IPS DF 6.9 (cell line): ENCODE measurements around the gene NR4A1.

Experiments
- DNase-seq: peaks from one replicate; pipeline ENCODE4 v3.0.0-alpha.2; 2013; ENCODE audit warnings: low read depth, low spot score
- H3K27ac ChIP-seq: one replicate; pipeline ENCODE4 v1.5.1; 2013; ENCODE audit warnings: low read length, control low read depth
- H3K27me3 ChIP-seq: 2 replicates; pipeline ENCODE4 v1.6.1; 2013; ENCODE audit warnings: mild to moderate bottlenecking, low read length; ENCODE audit not compliant: control insufficient read depth, insufficient read depth
- H3K36me3 ChIP-seq: 2 replicates; pipeline ENCODE4 v1.6.1; 2013; ENCODE audit warnings: low read length; ENCODE audit not compliant: control insufficient read depth, insufficient read depth
- H3K4me1 ChIP-seq: 2 replicates; pipeline ENCODE4 v1.6.1; 2013; ENCODE audit warnings: low read length; ENCODE audit not compliant: control insufficient read depth, insufficient read depth
- H3K4me3 ChIP-seq: 2 replicates; pipeline ENCODE4 v1.5.1; 2013; ENCODE audit warnings: mild to moderate bottlenecking, low read length
- H3K9me3 ChIP-seq: 2 replicates; pipeline ENCODE4 v1.6.1; 2013; ENCODE audit warnings: low read length, inconsistent platforms; ENCODE audit not compliant: control insufficient read depth, insufficient read depth
- WGBS: extraction: QIAGEN DNeasy Blood & Tissue Kit; methylation state at CpG from one replicate; pipeline ENCODE4 v1.1.7; 2013; ENCODE audit warnings: mixed read lengths, missing lambda C conversion rate; ENCODE audit not compliant: insufficient read length, insufficient coverage; 5-methylcytosine and 5-hydroxymethylcytosine counted together

Gene NR4A1

GRCh38 chr12:52069327-52070184 is 18.3 kb downstream of the NR4A1 start, which contains the start of gene ATG101:
TSS of gene ATG101 (plus strand) at chr12:52069978. CDS start at chr12:52073651, 3,673 bp downstream.
- H3K36me3 ChIP-seq = peaks cover 10% of the 10 kb centered on the region
- no peak within 1 kb of the TSS for H3K27ac ChIP-seq
- no peaks in the 10 kb centered on the region for H3K9me3 ChIP-seq
- peak; percentile 86 for DNase-seq
- no peaks in the 10 kb centered on the region for H3K27me3 ChIP-seq
- no peaks in the 10 kb centered on the region; the same call in 1 of the 2 replicates for H3K4me1 ChIP-seq
- peak within 1 kb of the TSS; percentile 87 for H3K4me3 ChIP-seq
- no CpG with 5 or more reads among the region's 60 CpGs for WGBS

DNA sequence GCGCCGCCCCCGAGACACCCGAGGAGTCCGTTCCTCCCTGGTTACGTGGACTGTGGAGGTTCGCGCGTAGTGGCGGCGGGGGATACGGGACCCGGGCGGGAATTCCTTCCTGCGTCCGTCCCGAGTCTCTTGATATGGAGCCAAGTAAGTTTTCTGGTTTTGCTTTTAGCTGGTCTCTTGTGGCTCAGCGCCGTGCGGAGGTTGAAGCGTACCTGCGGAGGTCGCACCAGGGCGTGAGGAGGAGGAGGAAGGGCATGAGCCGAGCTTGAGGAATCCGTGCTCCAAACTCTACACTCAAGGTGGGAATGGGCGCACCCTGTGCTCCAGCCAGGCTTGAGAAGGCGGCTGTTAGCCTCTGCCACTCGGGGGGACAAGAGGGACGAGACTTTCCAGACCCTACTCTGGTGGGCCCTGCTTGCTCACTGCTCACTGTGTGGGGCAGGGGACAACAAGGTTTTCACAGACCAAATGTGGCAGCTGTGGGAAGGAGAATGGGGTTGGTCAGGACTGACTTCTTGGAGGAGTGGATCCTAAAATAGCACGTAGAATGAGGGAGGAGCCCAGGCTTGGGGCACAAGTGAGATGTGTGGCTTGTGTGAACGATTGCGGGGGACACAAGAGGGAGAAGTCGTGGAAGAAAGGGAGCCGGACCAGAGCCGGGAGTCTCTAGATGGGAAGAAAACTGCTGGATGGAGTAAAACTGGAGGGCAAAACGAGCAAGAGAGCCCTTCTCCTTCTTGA is 19.1 kb downstream of the NR4A1 start:
- no peak for DNase-seq
- H3K4me3 ChIP-seq = peak overlapping the region; percentile 87
- H3K9me3 ChIP-seq = no peaks in the 10 kb centered on the region
- H3K36me3 ChIP-seq = peaks cover 18% of the 10 kb centered on the region
- H3K27me3 ChIP-seq = no peaks in the 10 kb centered on the region
- no peaks in the 10 kb centered on the region; the same call in 1 of the 2 replicates for H3K4me1 ChIP-seq
- WGBS = no CpG with 5 or more reads among the region's 37 CpGs
- no peak overlapping the region for H3K27ac ChIP-seq

GRCh38 chr12:52073531-52074381 is 22.5 kb downstream of the NR4A1 start:
- no peaks in the 10 kb centered on the region for H3K9me3 ChIP-seq
- no peak overlapping the region for H3K4me3 ChIP-seq
- DNase-seq = no peak
- H3K27me3 ChIP-seq = no peaks in the 10 kb centered on the region
- H3K36me3 ChIP-seq = peaks cover 28% of the 10 kb centered on the region
- H3K4me1 ChIP-seq = no peaks in the 10 kb centered on the region; the same call in 1 of the 2 replicates
- WGBS = no CpG with 5 or more reads among the region's 23 CpGs
- no peak overlapping the region for H3K27ac ChIP-seq

- no peaks in the 10 kb centered on the region; the same call in 1 of the 2 replicates for H3K4me1 ChIP-seq
- no peak overlapping the region for H3K27ac ChIP-seq
- H3K36me3 ChIP-seq = peaks cover 28% of the 10 kb centered on the region
- DNase-seq = no peak
- no CpG with 5 or more reads among the region's 3 CpGs for WGBS
- no peaks in the 10 kb centered on the region for H3K9me3 ChIP-seq
- H3K4me3 ChIP-seq = no peak overlapping the region
- no peaks in the 10 kb centered on the region for H3K27me3 ChIP-seq
Measured at GRCh38 chr12:52074971-52075724, 23.9 kb downstream of the NR4A1 start.

- Histone ChIP-seq H3K27ac (no peak overlapping the region), H3K4me1 (peaks cover 7% of the 10 kb centered on the region), H3K27me3 (no peaks in the 10 kb centered on the region), H3K4me3 (no peak overlapping the region), H3K9me3 (no peaks in the 10 kb centered on the region), H3K36me3 (peaks cover 28% of the 10 kb centered on the region)
- no peak for DNase-seq
- no CpG with 5 or more reads among the region's 16 CpGs for WGBS
Measured at GRCh38 chr12:52076811-52077210, 25.6 kb downstream of the NR4A1 start.

DNA sequence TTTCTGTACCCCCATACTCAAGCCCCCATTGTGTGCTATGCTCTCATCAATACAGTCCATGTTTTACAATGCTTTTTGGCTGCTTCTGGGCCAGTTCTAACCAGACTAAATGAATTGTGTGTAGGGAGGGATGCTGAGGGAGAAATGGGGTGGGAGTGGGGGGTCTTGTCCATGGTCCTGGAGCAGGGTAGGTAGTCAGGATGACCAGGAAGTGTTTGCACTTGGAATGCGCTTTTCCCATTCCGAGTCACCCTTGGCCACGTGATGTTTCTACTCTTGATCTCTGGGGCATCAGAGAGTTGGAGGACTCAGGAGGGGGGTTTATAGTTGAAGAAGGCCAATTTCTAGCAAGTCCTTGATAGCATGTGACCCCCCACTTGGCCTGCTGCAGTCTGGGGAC is 27.0 kb downstream of the NR4A1 start:
- Histone ChIP-seq H3K4me3 (no peak overlapping the region), H3K27ac (no peak overlapping the region), H3K9me3 (no peaks in the 10 kb centered on the region), H3K27me3 (no peaks in the 10 kb centered on the region), H3K4me1 (peaks cover 13% of the 10 kb centered on the region), H3K36me3 (peaks cover 28% of the 10 kb centered on the region)
- no CpG with 5 or more reads among the region's 3 CpGs for WGBS
- no peak for DNase-seq

- no peaks in the 10 kb centered on the region for H3K27me3 ChIP-seq
- no peak for DNase-seq
- peaks cover 13% of the 10 kb centered on the region for H3K4me1 ChIP-seq
- peaks cover 16% of the 10 kb centered on the region for H3K36me3 ChIP-seq
- H3K4me3 ChIP-seq = peak within 1 kb of the TSS; percentile 26
- no peaks in the 10 kb centered on the region for H3K9me3 ChIP-seq
- no CpG with 5 or more reads among the region's 87 CpGs for WGBS
- no peak within 1 kb of the TSS for H3K27ac ChIP-seq
Measured at GRCh38 chr12:52079576-52080402, 28.5 kb downstream of the NR4A1 start, which contains the start of gene SMIM41. TSS of gene SMIM41 (plus strand) at chr12:52079704. CDS start at chr12:52079780, 76 bp downstream.

DNA sequence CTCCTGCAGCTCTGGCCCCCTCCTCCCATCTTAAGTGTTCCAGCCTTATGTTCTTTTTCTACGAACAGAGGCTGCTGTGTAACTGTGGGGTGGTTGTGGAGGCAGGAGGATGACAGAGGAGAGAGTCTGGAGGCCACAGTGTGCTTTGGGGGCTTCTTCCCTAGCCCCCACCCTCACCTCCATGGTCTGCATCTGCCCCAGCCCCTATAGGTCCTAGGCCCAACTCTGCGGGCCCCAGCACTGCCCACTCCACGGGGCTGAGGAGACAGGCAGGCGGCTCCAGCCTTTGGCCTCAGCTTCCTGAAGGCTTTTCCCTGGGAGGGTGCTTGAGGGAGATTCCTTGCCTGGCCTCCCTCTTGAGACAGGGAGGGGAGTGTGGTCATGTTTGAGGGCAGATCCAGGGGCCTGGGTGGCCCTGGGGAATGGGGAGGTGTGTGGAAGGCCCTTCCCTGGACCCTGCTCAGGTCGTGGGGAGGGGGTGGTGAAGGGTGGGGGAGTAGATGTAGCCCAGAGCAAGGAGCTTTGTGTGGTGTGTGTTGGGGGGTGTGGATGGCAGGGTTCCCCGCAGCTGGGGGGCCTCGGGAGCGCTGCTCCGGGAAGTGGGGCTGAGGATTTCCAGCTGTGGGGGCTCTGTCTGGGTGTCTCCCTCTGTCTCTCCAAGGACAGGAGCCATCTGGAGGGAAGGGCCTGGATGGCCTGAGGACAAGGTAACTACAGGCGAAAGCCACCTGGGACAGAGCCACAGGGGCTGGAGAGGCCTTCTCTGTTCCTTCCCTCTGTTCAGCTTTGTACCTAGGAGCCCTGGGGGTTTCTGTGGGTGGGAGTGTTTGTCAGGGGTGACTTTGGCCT is 29.4 kb downstream of the NR4A1 start:
- H3K27ac ChIP-seq = no peak overlapping the region
- DNase-seq = no peak
- no peak overlapping the region for H3K4me3 ChIP-seq
- H3K27me3 ChIP-seq = no peaks in the 10 kb centered on the region
- H3K9me3 ChIP-seq = no peaks in the 10 kb centered on the region
- peaks cover 13% of the 10 kb centered on the region for H3K4me1 ChIP-seq
- WGBS = no CpG with 5 or more reads among the region's 10 CpGs
- peaks cover 9% of the 10 kb centered on the region for H3K36me3 ChIP-seq
